NCI-H2196 treated with DMSO at 0.1 percent for 48 hours (cell line): Measurements from ENCODE around the gene NPAS3.

Experiments used
- DNase-seq: peaks from one replicate; lab custom pipeline; 2025; ENCODE audit not compliant: unreplicated experiment; lab: John Stamatoyannopoulos, UW

The NPAS3 gene

GRCh38 chr14:32938719-32939253 is at the start of gene NPAS3:
Gene NPAS3, plus strand, starts transcription at chr14:32938879.
- DNase-seq: no peak

GRCh38 chr14:32896979-32897697 is 41.5 kb upstream of the NPAS3 start:
- DNase-seq: peak; percentile 23

GRCh38 chr14:32897698-32898064 is 41.0 kb upstream of the NPAS3 start:
- DNase-seq: no peak

- DNase-seq: no peak
Observed at GRCh38 chr14:32898876-32899275, 39.8 kb upstream of the NPAS3 start.

- DNase-seq: no peak
Observed at GRCh38 chr14:32900547-32900946, 38.1 kb upstream of the NPAS3 start.

GRCh38 chr14:32905013-32905412 is 33.7 kb upstream of the NPAS3 start:
- DNase-seq: no peak

GRCh38 chr14:32906672-32907071 is 32.0 kb upstream of the NPAS3 start:
- DNase-seq: no peak

GRCh38 chr14:32908196-32909084 is 30.2 kb upstream of the NPAS3 start:
- DNase-seq: no peak

- DNase-seq: no peak
Observed at GRCh38 chr14:32913725-32914124, 25.0 kb upstream of the NPAS3 start.

- DNase-seq: no peak
Observed at GRCh38 chr14:32914391-32914790, 24.3 kb upstream of the NPAS3 start.

- DNase-seq: no peak
Observed at GRCh38 chr14:32920696-32921276, 17.9 kb upstream of the NPAS3 start.

GRCh38 chr14:32925439-32925838 is 13.2 kb upstream of the NPAS3 start:
- no peak for DNase-seq

GRCh38 chr14:32932302-32932913 is 6.3 kb upstream of the NPAS3 start:
- DNase-seq: no peak

GRCh38 chr14:32932914-32933628 is 5.6 kb upstream of the NPAS3 start:
- no peak for DNase-seq

GRCh38 chr14:32933629-32934072 is 5.0 kb upstream of the NPAS3 start:
- DNase-seq: no peak

- DNase-seq: no peak
Observed at GRCh38 chr14:32934073-32934880, 4.4 kb upstream of the NPAS3 start.

- DNase-seq: no peak
Observed at GRCh38 chr14:32934881-32935633, 3.6 kb upstream of the NPAS3 start.

- DNase-seq: no peak
Observed at GRCh38 chr14:32939254-32940065, 781 bp downstream of the NPAS3 start.
